CD14-positive monocyte (primary cell): ENCODE results near the gene PKMYT1. TPM values are rescaled to one million over a fixed set of nuclear protein-coding genes. Genes with fewer than 3 reads are reported as not detected.

Experiments
- DNase-seq, 3 donors: peaks; one replicate each; pipeline ENCODE4 v3.0.0-alpha.2; 2011 to 2022
- H2AFZ ChIP-seq: 2 replicates; pipeline ENCODE4 v1.6.0; 2012; ENCODE audit warnings: mild to moderate bottlenecking, low read depth, low read length, inconsistent platforms; ENCODE audit not compliant: insufficient read depth, poor library complexity, severe bottlenecking
- H3K27ac ChIP-seq, 2 donors: 1 replicate in 1 of 2; 2 replicates in 1 of 2; pipeline ENCODE4 v1.5.1; 2012 to 2013; ENCODE audit warnings: low read length in 2 of 2, control low read depth in 1 of 2, inconsistent platforms in 1 of 2, low read depth in 1 of 2, mild to moderate bottlenecking in 1 of 2
- H3K27me3 ChIP-seq, 2 donors: one replicate each; pipeline versions ENCODE4 v1.6.0 to v1.6.1; 2011 to 2013; ENCODE audit warnings: low read length in 2 of 2; ENCODE audit not compliant: control insufficient read depth in 2 of 2, insufficient read depth in 2 of 2
- H3K36me3 ChIP-seq, 2 donors: replicated peaks in 1 of 2; 1 replicate in 1 of 2; 2 replicates in 1 of 2; pipeline versions ENCODE4 v1.5.1 to v1.6.1; 2012 to 2013; ENCODE audit warnings: low read length in 2 of 2, control low read depth in 1 of 2, inconsistent platforms in 1 of 2, mild to moderate bottlenecking in 1 of 2; ENCODE audit not compliant: insufficient read depth in 2 of 2, control insufficient read depth in 1 of 2
- H3K4me1 ChIP-seq, 2 donors: 1 replicate in 1 of 2; 2 replicates in 1 of 2; pipeline versions ENCODE4 v1.5.1 to v1.6.1; 2012 to 2013; ENCODE audit warnings: low read length in 2 of 2, control low read depth in 1 of 2, inconsistent platforms in 1 of 2, mild to moderate bottlenecking in 1 of 2, moderate library complexity in 1 of 2; ENCODE audit not compliant: insufficient read depth in 2 of 2, control insufficient read depth in 1 of 2
- H3K4me2 ChIP-seq: replicated peaks from 2 replicates; pipeline ENCODE3; 2012; ENCODE audit warnings: low read length, moderate library complexity, mild to moderate bottlenecking; ENCODE audit not compliant: poor library complexity, severe bottlenecking; ENCODE audit errors: extremely low read depth
- H3K4me3 ChIP-seq, 3 experiments: fragments of 200-600 bp in 1 of 3; sonication (generic) in 1 of 3; replicated peaks in 1 of 3; 1 replicate in 2 of 3; 2 replicates in 1 of 3; pipeline ENCODE4 v1.5.1; 2011 to 2013; ENCODE audit warnings: low read length in 3 of 3, mild to moderate bottlenecking in 3 of 3, control low read depth in 2 of 3, low read depth in 2 of 3, inconsistent platforms in 1 of 3, moderate library complexity in 1 of 3
- H3K79me2 ChIP-seq: 2 replicates; pipeline ENCODE4 v1.6.0; 2012; ENCODE audit warnings: mild to moderate bottlenecking, control low read depth, inconsistent platforms, low read length, moderate library complexity; ENCODE audit not compliant: insufficient read depth
- H3K9ac ChIP-seq: 2 replicates; pipeline ENCODE4 v1.6.0; 2017; ENCODE audit warnings: low read length, mild to moderate bottlenecking; ENCODE audit not compliant: insufficient read depth, poor library complexity, severe bottlenecking
- H3K9me3 ChIP-seq, 2 donors: replicated peaks in 1 of 2; 1 replicate in 1 of 2; 2 replicates in 1 of 2; pipeline versions ENCODE4 v1.5.1 to v1.6.1; 2012 to 2013; ENCODE audit warnings: low read length in 2 of 2, control low read depth in 1 of 2; ENCODE audit not compliant: control insufficient read depth in 1 of 2, insufficient read depth in 1 of 2
- H4K20me1 ChIP-seq: 2 replicates; pipeline ENCODE4 v1.6.0; 2012; ENCODE audit warnings: mild to moderate bottlenecking, low read length, control low read depth, moderate library complexity; ENCODE audit not compliant: insufficient read depth
- H3K27ac Mint-ChIP-seq, 7 donors: one replicate each; pipeline ENCODE4 v1.8.0; 2020; ENCODE audit warnings: mild to moderate bottlenecking in 7 of 7, mixed read lengths in 7 of 7, moderate library complexity in 6 of 7, inconsistent platforms in 2 of 7
- H3K27me3 Mint-ChIP-seq, 3 donors: one replicate each; pipeline ENCODE4 v1.8.0; 2021 to 2022; ENCODE audit warnings: low read depth in 3 of 3, mild to moderate bottlenecking in 3 of 3, mixed read lengths in 3 of 3, moderate library complexity in 3 of 3, inconsistent platforms in 1 of 3
- H3K36me3 Mint-ChIP-seq, 2 donors: one replicate each; pipeline ENCODE4 v1.8.0; 2020; ENCODE audit warnings: mixed read lengths in 2 of 2, inconsistent platforms in 1 of 2, mild to moderate bottlenecking in 1 of 2
- H3K4me1 Mint-ChIP-seq: one replicate; pipeline ENCODE4 v1.8.0; 2020; ENCODE audit warnings: mild to moderate bottlenecking, mixed read lengths
- H3K4me3 Mint-ChIP-seq, 2 donors: one replicate each; pipeline ENCODE4 v1.8.0; 2020; ENCODE audit warnings: mild to moderate bottlenecking in 2 of 2, mixed read lengths in 2 of 2, moderate library complexity in 1 of 2
- H3K9me3 Mint-ChIP-seq, 7 donors: one replicate each; pipeline ENCODE4 v1.8.0; 2020 to 2022; ENCODE audit warnings: mixed read lengths in 7 of 7, mild to moderate bottlenecking in 6 of 7, moderate library complexity in 6 of 7, inconsistent platforms in 2 of 7
- WGBS: methylation state at CpG from one replicate; pipeline ENCODE4 v1.1.5; 2013; ENCODE audit warnings: missing lambda C conversion rate; ENCODE audit not compliant: insufficient coverage; 5-methylcytosine and 5-hydroxymethylcytosine counted together
- intact Hi-C, 2 donors: fragments of 100-400 bp; cut with micrococcal nuclease; formaldehyde crosslinking; loops; one replicate each; pipeline versions ENCODE4 v1.15.0 to v1.15.1; 2023
- polyA plus RNA-seq, 3 donors: library from polyadenylated mRNA; depleted of rRNA in 1 of 3; unstranded in 2 of 3; stranded (reverse) in 1 of 3; fragments of 300-500 nt in 2 of 3; fragments of >200 nt in 1 of 3; fragmentation: Illumina TruSeq in 2 of 3; gene quantifications; 1 replicate in 2 of 3; 2 replicates in 1 of 3; pipeline ENCODE4 v1.2.3, GENCODE V29; 2012 to 2021
- TF ChIP-seq, protein P1 (sequence below): fragments of 200-600 bp; IDR thresholded peaks from one replicate; pipeline ENCODE4 v1.8.0; 2022; ENCODE audit warnings: antibody characterized with exemption, mild to moderate bottlenecking

The PKMYT1 gene
- polyA plus RNA-seq, 3 donors = 0.39 to 3.2 (median 3.0) TPM

DNA sequence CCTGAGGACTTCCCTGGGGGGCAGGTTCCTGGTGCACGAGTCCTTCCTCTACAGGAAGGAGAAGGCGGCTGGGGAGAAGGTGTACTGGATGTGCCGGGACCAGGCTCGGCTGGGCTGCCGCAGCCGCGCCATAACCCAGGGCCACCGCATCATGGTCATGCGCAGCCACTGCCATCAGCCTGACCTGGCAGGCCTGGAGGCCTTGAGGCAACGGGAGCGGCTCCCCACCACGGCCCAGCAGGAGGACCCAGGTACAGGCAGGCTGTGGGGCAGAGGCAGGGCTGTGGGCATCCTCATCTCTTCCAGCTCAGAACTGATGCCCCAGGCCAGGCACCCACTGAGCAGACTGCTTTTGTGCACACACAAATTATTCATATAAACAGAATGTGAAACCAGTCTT is 42.0 kb downstream of the PKMYT1 start:
- Histone ChIP-seq H3K27ac (no peak overlapping the region), H3K4me2 (no peak overlapping the region), H3K4me3 (no peak overlapping the region), H3K9ac (no peak overlapping the region), H2AFZ (no peak overlapping the region), H3K36me3 (peaks cover 56 to 95% of the 10 kb centered on the region in 2 donors), H3K79me2 (no peaks in the 10 kb centered on the region), H3K27me3 (no peaks in the 10 kb centered on the region), H3K9me3 (no peaks in the 10 kb centered on the region), H3K4me1 (no peaks in the 10 kb centered on the region), H4K20me1 (no peaks in the 10 kb centered on the region)
- WGBS = 93% methylated on average over 7 of the region's 12 CpGs
- TF ChIP-seq, protein P1, sequence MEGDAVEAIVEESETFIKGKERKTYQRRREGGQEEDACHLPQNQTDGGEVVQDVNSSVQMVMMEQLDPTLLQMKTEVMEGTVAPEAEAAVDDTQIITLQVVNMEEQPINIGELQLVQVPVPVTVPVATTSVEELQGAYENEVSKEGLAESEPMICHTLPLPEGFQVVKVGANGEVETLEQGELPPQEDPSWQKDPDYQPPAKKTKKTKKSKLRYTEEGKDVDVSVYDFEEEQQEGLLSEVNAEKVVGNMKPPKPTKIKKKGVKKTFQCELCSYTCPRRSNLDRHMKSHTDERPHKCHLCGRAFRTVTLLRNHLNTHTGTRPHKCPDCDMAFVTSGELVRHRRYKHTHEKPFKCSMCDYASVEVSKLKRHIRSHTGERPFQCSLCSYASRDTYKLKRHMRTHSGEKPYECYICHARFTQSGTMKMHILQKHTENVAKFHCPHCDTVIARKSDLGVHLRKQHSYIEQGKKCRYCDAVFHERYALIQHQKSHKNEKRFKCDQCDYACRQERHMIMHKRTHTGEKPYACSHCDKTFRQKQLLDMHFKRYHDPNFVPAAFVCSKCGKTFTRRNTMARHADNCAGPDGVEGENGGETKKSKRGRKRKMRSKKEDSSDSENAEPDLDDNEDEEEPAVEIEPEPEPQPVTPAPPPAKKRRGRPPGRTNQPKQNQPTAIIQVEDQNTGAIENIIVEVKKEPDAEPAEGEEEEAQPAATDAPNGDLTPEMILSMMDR = no peak
- Mint-ChIP-seq H3K27ac (peak overlapping the region in 1 of 7 donors; percentile 25), H3K27me3 (peaks cover 0 to 2% (median 0%) of the 10 kb centered on the region in 3 donors), H3K4me3 (no peak overlapping the region), H3K4me1 (no peaks in the 10 kb centered on the region), H3K36me3 (peaks cover 61 to 90% of the 10 kb centered on the region in 2 donors), H3K9me3 (no peaks in the 10 kb centered on the region)
- no peak for DNase-seq
- intact Hi-C loops = no loop called here

DNA sequence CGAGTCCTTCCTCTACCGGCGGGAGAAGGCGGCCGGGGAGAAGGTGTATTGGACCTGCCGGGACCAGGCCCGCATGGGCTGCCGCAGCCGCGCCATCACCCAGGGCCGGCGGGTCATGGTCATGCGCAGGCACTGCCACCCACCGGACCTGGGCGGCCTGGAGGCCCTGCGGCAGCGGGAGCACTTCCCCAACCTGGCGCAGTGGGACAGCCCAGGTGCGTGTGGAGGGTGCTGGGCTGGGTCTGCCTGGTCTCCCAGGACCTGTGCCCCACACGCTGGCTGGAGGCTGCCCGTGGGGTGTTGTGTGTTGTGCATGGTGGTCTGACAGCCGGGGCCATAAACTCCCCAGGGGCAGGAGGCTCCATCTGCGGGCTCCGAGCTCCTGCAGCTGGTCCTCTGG is 43.1 kb downstream of the PKMYT1 start:
- Mint-ChIP-seq H3K9me3 (no peaks in the 10 kb centered on the region), H3K4me1 (no peaks in the 10 kb centered on the region), H3K4me3 (no peak overlapping the region), H3K27ac (no peak overlapping the region), H3K36me3 (peaks cover 60 to 90% of the 10 kb centered on the region in 2 donors), H3K27me3 (peaks cover 0 to 2% (median 0%) of the 10 kb centered on the region in 3 donors)
- no peak for DNase-seq
- no peak overlapping the region for H3K9ac ChIP-seq
- intact Hi-C loops = no loop called here
- no peak overlapping the region for H2AFZ ChIP-seq
- no peaks in the 10 kb centered on the region for H3K27me3 ChIP-seq
- 95% methylated on average over 18 of the region's 24 CpGs for WGBS
- H3K4me3 ChIP-seq = no peak overlapping the region
- no peaks in the 10 kb centered on the region for H3K9me3 ChIP-seq
- no peaks in the 10 kb centered on the region for H3K79me2 ChIP-seq
- H3K36me3 ChIP-seq = peaks cover 52 to 88% of the 10 kb centered on the region in 2 donors
- H3K4me2 ChIP-seq = no peak overlapping the region
- TF ChIP-seq, protein P1 = no peak
- no peak overlapping the region for H3K27ac ChIP-seq
- no peaks in the 10 kb centered on the region for H3K4me1 ChIP-seq
- no peaks in the 10 kb centered on the region for H4K20me1 ChIP-seq
